HG03565 (cell line): ENCODE data around the gene SMURF1.

Source experiments
- ATAC-seq: cut with Tn5 transposase; IDR thresholded peaks from one replicate; pipeline ENCODE4 v1.9.1; 2021; ENCODE audit warnings: mild to moderate bottlenecking, moderate library complexity; ENCODE audit not compliant: unreplicated experiment

SMURF1 gene

GRCh38 chr7:99098824-99099498 is 44.9 kb downstream of the SMURF1 start:
- ATAC-seq = no peak

GRCh38 chr7:99098286-99098823 is 45.6 kb downstream of the SMURF1 start:
- ATAC-seq = no peak

- no peak for ATAC-seq
Measured at GRCh38 chr7:99097730-99098129, 46.2 kb downstream of the SMURF1 start.

- no peak for ATAC-seq
Measured at GRCh38 chr7:99096124-99096887, 47.6 kb downstream of the SMURF1 start.

GRCh38 chr7:99095698-99096097 is 48.2 kb downstream of the SMURF1 start:
- no peak for ATAC-seq

GRCh38 chr7:99094401-99094800 is 49.5 kb downstream of the SMURF1 start:
- ATAC-seq = no peak

GRCh38 chr7:99092064-99092720 is 51.7 kb downstream of the SMURF1 start:
- no peak for ATAC-seq

- ATAC-seq = no peak
Measured at GRCh38 chr7:99090771-99091542, 53.0 kb downstream of the SMURF1 start.

- no peak for ATAC-seq
Measured at GRCh38 chr7:99089914-99090629, 53.8 kb downstream of the SMURF1 start.

- no peak for ATAC-seq
Measured at GRCh38 chr7:99086944-99087343, 57.0 kb downstream of the SMURF1 start.

GRCh38 chr7:99086532-99086931 is 57.4 kb downstream of the SMURF1 start:
- ATAC-seq = no peak

GRCh38 chr7:99083733-99084132 is 60.2 kb downstream of the SMURF1 start:
- no peak for ATAC-seq

- no peak for ATAC-seq
Measured at GRCh38 chr7:99083068-99083651, 60.7 kb downstream of the SMURF1 start.

GRCh38 chr7:99080679-99081078 is 63.2 kb downstream of the SMURF1 start:
- no peak for ATAC-seq

- no peak for ATAC-seq
Measured at GRCh38 chr7:99079104-99079503, 64.8 kb downstream of the SMURF1 start.

GRCh38 chr7:99078416-99078815 is 65.5 kb downstream of the SMURF1 start:
- ATAC-seq = no peak

GRCh38 chr7:99076615-99077014 is 67.3 kb downstream of the SMURF1 start:
- ATAC-seq = no peak

GRCh38 chr7:99073839-99074446 is 70.0 kb downstream of the SMURF1 start:
- ATAC-seq = no peak

GRCh38 chr7:99072126-99072525 is 71.8 kb downstream of the SMURF1 start:
- no peak for ATAC-seq
